Measurements from ENCODE around the gene NUP88. TPM values are rescaled to one million over a fixed set of nuclear protein-coding genes. Genes with fewer than 3 reads are reported as not detected.
"Not testable (repeated sequence)": the region's sequence is repeated elsewhere in the genome, so short reads cannot be mapped to it uniquely, and the experiment has no call there.

Gene NUP88
- total RNA-seq, 1 experiment from 2014 or later, result 103 TPM

DNA sequence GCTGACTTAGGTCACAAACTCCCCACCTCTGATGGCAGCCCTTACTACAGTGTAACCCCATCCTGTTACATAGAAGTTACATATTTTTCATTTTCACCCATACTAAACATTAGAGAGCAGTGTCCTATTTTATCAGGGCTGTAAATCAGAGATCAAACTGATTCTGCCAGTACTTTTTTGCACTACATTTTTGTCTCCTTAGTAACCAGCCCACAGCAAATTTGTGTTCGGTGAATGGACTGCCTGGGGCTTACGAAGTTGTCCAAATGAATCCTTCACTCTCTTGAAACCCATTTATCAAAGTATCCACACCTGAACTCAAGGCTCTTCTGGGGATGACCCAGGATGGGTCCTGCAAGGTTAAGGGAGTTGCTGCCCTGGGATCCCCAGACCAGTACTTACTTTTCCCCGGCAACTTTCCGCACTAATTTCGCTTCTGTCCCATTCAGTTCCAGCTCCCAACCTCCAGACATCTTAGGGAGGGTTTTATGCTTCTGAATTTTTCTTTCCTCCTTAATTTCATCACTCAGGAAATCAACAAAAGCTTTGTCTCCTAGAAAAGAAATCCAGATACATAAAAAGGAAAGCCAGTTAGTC lies 18.4 kb upstream of the NUP88 start:
- Histone ChIP-seq H3F3A (ENCODE audit: low read length, unreplicated experiment) (no peaks in the 10 kb centered on the region), H3K9me3 (ENCODE audit: low read length) (no peaks in the 10 kb centered on the region), H3K27me3 (ENCODE audit: low read length) (no peaks in the 10 kb centered on the region), H3K9ac (ENCODE audit: low read length) (peak overlapping the region; percentile 98), H3K79me2 (ENCODE audit: low read length) (peaks cover 42% of the 10 kb centered on the region), H3K4me3 (ENCODE audit: low read length) (peak overlapping the region; percentile 99), H2AFZ (ENCODE audit: low read length) (no peak overlapping the region), H3K27ac (ENCODE audit: low read length) (peak overlapping the region; percentile 62), H3K4me2 (ENCODE audit: low read length) (peak overlapping the region; percentile 96), H4K20me1 (ENCODE audit: low read length) (peaks cover 5% of the 10 kb centered on the region; the same call in 1 of the 2 replicates), H3K36me3 (ENCODE audit: low read depth, low read length) (peaks cover 31% of the 10 kb centered on the region; the same call in 1 of the 2 replicates), H3K4me1 (ENCODE audit: insufficient read depth, low read length) (peaks cover 20% of the 10 kb centered on the region), H3K9me2 (replicated peaks; ENCODE audit: low read length) (no peaks in the 10 kb centered on the region)
- TSS peak; percentile 59 for BruUV-seq (replicated peaks)
- intact Hi-C loops (cut with micrococcal nuclease), result no loop called here
- TF ChIP-seq, protein P1, sequence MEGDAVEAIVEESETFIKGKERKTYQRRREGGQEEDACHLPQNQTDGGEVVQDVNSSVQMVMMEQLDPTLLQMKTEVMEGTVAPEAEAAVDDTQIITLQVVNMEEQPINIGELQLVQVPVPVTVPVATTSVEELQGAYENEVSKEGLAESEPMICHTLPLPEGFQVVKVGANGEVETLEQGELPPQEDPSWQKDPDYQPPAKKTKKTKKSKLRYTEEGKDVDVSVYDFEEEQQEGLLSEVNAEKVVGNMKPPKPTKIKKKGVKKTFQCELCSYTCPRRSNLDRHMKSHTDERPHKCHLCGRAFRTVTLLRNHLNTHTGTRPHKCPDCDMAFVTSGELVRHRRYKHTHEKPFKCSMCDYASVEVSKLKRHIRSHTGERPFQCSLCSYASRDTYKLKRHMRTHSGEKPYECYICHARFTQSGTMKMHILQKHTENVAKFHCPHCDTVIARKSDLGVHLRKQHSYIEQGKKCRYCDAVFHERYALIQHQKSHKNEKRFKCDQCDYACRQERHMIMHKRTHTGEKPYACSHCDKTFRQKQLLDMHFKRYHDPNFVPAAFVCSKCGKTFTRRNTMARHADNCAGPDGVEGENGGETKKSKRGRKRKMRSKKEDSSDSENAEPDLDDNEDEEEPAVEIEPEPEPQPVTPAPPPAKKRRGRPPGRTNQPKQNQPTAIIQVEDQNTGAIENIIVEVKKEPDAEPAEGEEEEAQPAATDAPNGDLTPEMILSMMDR (conservative IDR thresholded peaks at IDR 0.05; ENCODE audit: low read depth, low read length), result no peak
- TF ChIP-seq EZH2 (IDR thresholded peaks at IDR 0.05; ENCODE audit: low read length, unreplicated experiment) (no peak), EZH2phosphoT487 (IDR thresholded peaks at IDR 0.05; ENCODE audit: borderline replicate concordance, low read length) (no peak)
- CTCF ChIA-PET, result no interaction called here
- POLR2A ChIA-PET (ENCODE audit: unreplicated experiment), result no interaction called here
- ATAC-seq, result peak; percentile 35
- DNase-seq, result peak; percentile 72

DNA sequence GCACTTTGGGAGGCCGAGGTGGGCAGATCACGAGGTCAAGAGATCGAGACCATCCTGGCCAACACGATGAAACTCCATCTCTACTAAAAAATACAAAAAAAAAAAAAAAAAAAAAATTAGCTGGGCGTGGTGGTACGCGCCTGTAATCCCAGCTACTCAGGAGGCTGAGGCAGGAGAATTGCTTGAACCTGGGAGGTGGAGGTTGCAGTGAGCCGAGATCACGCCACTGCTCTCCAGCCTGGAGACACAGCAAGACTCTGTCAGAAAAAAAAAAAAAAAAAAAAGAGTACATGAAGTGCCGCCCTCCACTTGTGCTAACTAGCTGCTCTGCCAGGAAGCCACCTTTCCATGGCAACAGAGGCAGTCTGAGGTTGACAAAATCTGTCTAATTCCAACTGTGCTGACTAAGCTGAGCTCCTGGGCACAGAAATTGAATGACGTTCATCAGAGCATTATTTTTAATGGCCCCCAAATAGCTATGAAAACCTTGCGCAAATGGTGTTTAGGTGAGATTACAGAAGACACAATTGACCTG lies 16.4 kb upstream of the NUP88 start:
- H3K27ac ChIP-seq (ENCODE audit: low read length); intact Hi-C loops (cut with micrococcal nuclease); H3K9me2 ChIP-seq (replicated peaks; ENCODE audit: low read length); H3K4me3 ChIP-seq (ENCODE audit: low read length); DNase-seq; H3F3A ChIP-seq (ENCODE audit: low read length, unreplicated experiment); ATAC-seq; BruUV-seq (replicated peaks); H2AFZ ChIP-seq (ENCODE audit: low read length); H3K4me2 ChIP-seq (ENCODE audit: low read length); H3K27me3 ChIP-seq (ENCODE audit: low read length); H3K9ac ChIP-seq (ENCODE audit: low read length); H4K20me1 ChIP-seq (ENCODE audit: low read length); H3K9me3 ChIP-seq (ENCODE audit: low read length): not testable (repeated sequence)
- ChIA-PET CTCF (interaction anchor here (0.7 kb wide), 1 partner anchor 483 kb away, joined by 12 read pairs; no protein-coding TSS in a partner anchor), POLR2A (ENCODE audit: unreplicated experiment) (interaction anchor here (0.5 to 0.7 kb wide), 2 partner anchors 8 to 44 kb away, joined by 3 to 12 read pairs; no protein-coding TSS in a partner anchor)
- Histone ChIP-seq H3K4me1 (ENCODE audit: insufficient read depth, low read length) (peaks cover 20% of the 10 kb centered on the region), H3K36me3 (ENCODE audit: low read depth, low read length) (peaks cover 46% of the 10 kb centered on the region), H3K79me2 (ENCODE audit: low read length) (peaks cover 42% of the 10 kb centered on the region)

DNA sequence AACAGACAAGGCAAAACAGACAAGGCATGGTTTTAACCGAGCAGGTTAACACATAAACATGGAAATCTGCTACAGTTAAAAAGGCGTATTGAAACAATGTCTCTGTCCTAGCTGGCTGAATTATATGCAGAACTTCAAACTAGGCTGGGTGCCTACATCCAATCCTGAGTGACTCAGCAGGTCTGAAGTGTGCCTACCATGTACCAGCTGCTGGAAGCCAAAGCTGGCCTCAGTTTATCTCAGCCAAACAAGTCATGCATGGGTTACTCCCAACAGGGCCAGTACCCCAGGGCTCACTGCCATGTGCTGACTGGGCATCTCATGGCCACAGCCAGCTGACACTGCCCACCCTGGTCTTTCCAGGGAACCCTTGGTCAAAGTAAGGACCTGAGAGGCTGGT lies 15.5 kb upstream of the NUP88 start:
- peaks cover 20% of the 10 kb centered on the region for H3K4me1 ChIP-seq (ENCODE audit: insufficient read depth, low read length)
- ChIA-PET POLR2A (ENCODE audit: unreplicated experiment) (no interaction called here), CTCF (no interaction called here)
- no peak for ATAC-seq
- H3K4me2 ChIP-seq (ENCODE audit: low read length), result no peak overlapping the region
- peaks cover 4% of the 10 kb centered on the region for H3F3A ChIP-seq (ENCODE audit: low read length, unreplicated experiment)
- H4K20me1 ChIP-seq (ENCODE audit: low read length), result peaks cover 5% of the 10 kb centered on the region; the same call in 1 of the 2 replicates
- no peak overlapping the region for H3K27ac ChIP-seq (ENCODE audit: low read length)
- H3K79me2 ChIP-seq (ENCODE audit: low read length), result peaks cover 42% of the 10 kb centered on the region
- no peak overlapping the region for H3K9ac ChIP-seq (ENCODE audit: low read length)
- intact Hi-C loops (cut with micrococcal nuclease), result no loop called here
- no peaks in the 10 kb centered on the region for H3K9me3 ChIP-seq (ENCODE audit: low read length)
- H3K27me3 ChIP-seq (ENCODE audit: low read length), result no peaks in the 10 kb centered on the region
- no peak overlapping the region for H3K4me3 ChIP-seq (ENCODE audit: low read length)
- BruUV-seq (replicated peaks), result no TSS peak
- TF ChIP-seq EZH2 (IDR thresholded peaks at IDR 0.05; ENCODE audit: low read length, unreplicated experiment), result no peak
- no peak for TF ChIP-seq EZH2phosphoT487 (IDR thresholded peaks at IDR 0.05; ENCODE audit: borderline replicate concordance, low read length)
- TF ChIP-seq, protein P1 (conservative IDR thresholded peaks at IDR 0.05; ENCODE audit: low read depth, low read length), result no peak
- H3K9me2 ChIP-seq (replicated peaks; ENCODE audit: low read length), result no peaks in the 10 kb centered on the region
- no peak overlapping the region for H2AFZ ChIP-seq (ENCODE audit: low read length)
- no peak for DNase-seq
- peaks cover 46% of the 10 kb centered on the region for H3K36me3 ChIP-seq (ENCODE audit: low read depth, low read length)
